Erythroblast (primary cell): ENCODE results near the gene CHRNA3.

ENCODE experiments used
- GATA1 ChIP-seq: IDR thresholded peaks from 2 replicates; pipeline ENCODE4 v1.6.1; 2011; ENCODE audit warnings: low read depth, mild to moderate bottlenecking, control low read depth, low read length, moderate library complexity
- POLR2A ChIP-seq: IDR thresholded peaks from 2 replicates; pipeline ENCODE4 v1.6.1; 2011; ENCODE audit warnings: mild to moderate bottlenecking, low read length

DNA sequence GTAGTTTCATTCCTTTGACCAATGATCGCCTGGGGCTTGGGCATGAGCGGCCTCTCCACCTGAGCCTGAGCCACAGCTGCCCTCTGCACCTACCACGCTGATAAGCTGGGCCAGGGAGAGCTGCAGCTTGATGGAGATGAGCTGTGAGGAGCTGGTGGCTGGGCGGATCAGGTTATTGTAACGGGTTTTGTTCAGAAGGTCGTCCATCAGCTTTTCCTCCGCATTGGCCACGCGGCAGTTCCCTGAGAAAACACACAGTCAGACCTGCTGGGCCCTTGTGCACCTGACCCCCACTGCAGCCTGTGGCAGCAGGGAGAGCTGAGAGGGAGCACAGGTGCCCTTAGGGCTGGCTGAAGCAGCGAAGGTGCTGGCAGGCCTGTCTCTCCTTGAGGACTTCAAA is 14.6 kb upstream of the CHRNA3 start:
- TF ChIP-seq POLR2A, result no peak
- no peak for TF ChIP-seq GATA1
